HEK293 (cell line): ENCODE measurements around the gene FAF2.

Source experiments
- CTCF ChIA-PET: fragments of 350-600 bp; formaldehyde crosslinking; extraction: SDS; loops from one replicate; lab custom pipeline; 2021; ENCODE audit warnings: antibody characterized with exemption; lab: Yijun Ruan, JAX
- POLR2A ChIA-PET: fragments of 300-600 bp; formaldehyde crosslinking; extraction: SDS; loops from one replicate; lab custom pipeline; 2020; ENCODE audit warnings: antibody characterized with exemption, inconsistent platforms; lab: Yijun Ruan, JAX
- H3K27ac ChIP-seq: fragments of 200-500 bp; sonication (Bioruptor generic); 2 replicates; pipeline ENCODE4 v1.5.1; 2014; ENCODE audit warnings: low read depth, low read length, control low read depth, inconsistent platforms; ENCODE audit errors: extremely low read depth
- H3K36me3 ChIP-seq, 2 experiments: fragments of 200-500 bp in 1 of 2; sonication (Bioruptor generic) in 1 of 2; 1 replicate in 1 of 2; 2 replicates in 1 of 2; pipeline ENCODE4 v1.5.1; 2014 to 2017; ENCODE audit warnings: inconsistent platforms in 2 of 2, low read length in 2 of 2; ENCODE audit not compliant: control insufficient read depth in 2 of 2, insufficient read depth in 1 of 2
- H3K4me1 ChIP-seq: fragments of 200-500 bp; sonication (Bioruptor generic); 2 replicates; pipeline ENCODE4 v1.5.1; 2014; ENCODE audit warnings: mild to moderate bottlenecking, low read length, inconsistent platforms; ENCODE audit not compliant: control insufficient read depth, insufficient read depth
- H3K4me3 ChIP-seq: 2 replicates; pipeline ENCODE4 v1.5.1; 2011; ENCODE audit warnings: low read depth, mild to moderate bottlenecking, control low read depth, low read length, moderate library complexity
- H3K9me3 ChIP-seq: fragments of 200-500 bp; sonication (Bioruptor generic); 2 replicates; pipeline ENCODE4 v1.5.1; 2014; ENCODE audit warnings: low read depth, low read length, inconsistent platforms; ENCODE audit not compliant: control insufficient read depth, insufficient read depth
- BCL11A ChIP-seq: fragments of 450-650 bp; formaldehyde crosslinking; IDR thresholded peaks from 2 replicates; pipeline ENCODE4 v1.5.1; 2016; ENCODE audit warnings: low read depth, missing biosample characterization, missing genetic modification characterization
- FEZF1 ChIP-seq: fragments of 450-650 bp; formaldehyde crosslinking; IDR thresholded peaks from 2 replicates; pipeline ENCODE4 v1.5.1; 2016; ENCODE audit warnings: missing biosample characterization, missing genetic modification characterization
- PRDM2 ChIP-seq: fragments of 450-650 bp; formaldehyde crosslinking; IDR thresholded peaks from 2 replicates; pipeline ENCODE4 v1.5.1; 2016; ENCODE audit warnings: missing biosample characterization, missing genetic modification characterization, borderline replicate concordance
- ZBTB20 ChIP-seq: fragments of 450-650 bp; formaldehyde crosslinking; IDR thresholded peaks from 2 replicates; pipeline ENCODE4 v1.5.1; 2016; ENCODE audit warnings: missing biosample characterization, missing genetic modification characterization
- ZFP37 ChIP-seq: fragments of 450-650 bp; formaldehyde crosslinking; IDR thresholded peaks from 2 replicates; pipeline ENCODE4 v1.5.1; 2016; ENCODE audit warnings: missing biosample characterization, missing genetic modification characterization
- ZNF112 ChIP-seq: fragments of 450-650 bp; formaldehyde crosslinking; IDR thresholded peaks from 2 replicates; pipeline ENCODE4 v1.5.0; 2017; ENCODE audit warnings: missing biosample characterization, missing genetic modification characterization
- ZNF133 ChIP-seq: fragments of 450-650 bp; formaldehyde crosslinking; IDR thresholded peaks from 2 replicates; pipeline ENCODE4 v1.5.1; 2016; ENCODE audit warnings: missing biosample characterization, missing genetic modification characterization
- ZNF2 ChIP-seq: fragments of 450-650 bp; formaldehyde crosslinking; IDR thresholded peaks from 2 replicates; pipeline ENCODE4 v1.5.1; 2016; ENCODE audit warnings: missing biosample characterization, missing genetic modification characterization
- ZNF26 ChIP-seq: fragments of 450-650 bp; formaldehyde crosslinking; IDR thresholded peaks from 2 replicates; pipeline ENCODE4 v1.5.1; 2016; ENCODE audit warnings: missing biosample characterization, missing genetic modification characterization
- ZNF366 ChIP-seq: fragments of 450-650 bp; formaldehyde crosslinking; conservative IDR thresholded peaks from 2 replicates; pipeline ENCODE4 v1.5.1; 2016; ENCODE audit warnings: missing biosample characterization, missing genetic modification characterization
- ZNF398 ChIP-seq: fragments of 450-650 bp; formaldehyde crosslinking; IDR thresholded peaks from 2 replicates; pipeline ENCODE4 v1.5.1; 2017; ENCODE audit warnings: missing biosample characterization, missing genetic modification characterization
- ZNF416 ChIP-seq: fragments of 450-650 bp; formaldehyde crosslinking; IDR thresholded peaks from 2 replicates; pipeline ENCODE4 v1.5.1; 2016; ENCODE audit warnings: missing biosample characterization, missing genetic modification characterization
- ZNF518A ChIP-seq: fragments of 450-650 bp; formaldehyde crosslinking; conservative IDR thresholded peaks from 2 replicates; pipeline ENCODE4 v1.5.1; 2016; ENCODE audit warnings: low read depth, missing biosample characterization, missing genetic modification characterization
- ZNF558 ChIP-seq: fragments of 450-650 bp; formaldehyde crosslinking; IDR thresholded peaks from 2 replicates; pipeline ENCODE4 v1.5.1; 2016; ENCODE audit warnings: missing biosample characterization, missing genetic modification characterization
- ZNF701 ChIP-seq: fragments of 450-650 bp; formaldehyde crosslinking; IDR thresholded peaks from 2 replicates; pipeline ENCODE4 v1.5.1; 2016; ENCODE audit warnings: missing biosample characterization, missing genetic modification characterization

The FAF2 gene

GRCh38 chr5:176529116-176529740, 81.0 kb downstream of the FAF2 start (continued):
- TF ChIP-seq ZNF26 (no peak), ZNF112 (no peak), ZBTB20 (tag by site-specific recombination) (no peak)

- no peak overlapping the region for H3K27ac ChIP-seq
- POLR2A ChIA-PET: no interaction called here
- peaks cover 0 to 46% of the 10 kb centered on the region in 2 experiments; a peak in 2 of 3 replicates for H3K36me3 ChIP-seq
These were observed 81.6 kb downstream of the FAF2 start for GRCh38 chr5:176529741-176530141.

GRCh38 chr5:176530393-176530982, 82.3 kb downstream of the FAF2 start:
- peaks cover 0 to 52% of the 10 kb centered on the region in 2 experiments; a peak in 2 of 3 replicates for H3K36me3 ChIP-seq
- H3K9me3 ChIP-seq: no peaks in the 10 kb centered on the region
- H3K4me3 ChIP-seq: no peak overlapping the region
- ChIA-PET CTCF (no interaction called here), POLR2A (interaction anchor here (0.5 kb wide), 1 partner anchor 45 kb away, joined by 3 read pairs; no protein-coding TSS in a partner anchor)
- no peak overlapping the region for H3K27ac ChIP-seq
- H3K4me1 ChIP-seq: 0 out of 2 replicates have a peak, but pooled peaks cover 6% of the 10 kb centered on the region
- TF ChIP-seq ZNF416 (tag by site-specific recombination) (no peak), BCL11A (tag by site-specific recombination) (no peak), PRDM2 (tag by site-specific recombination) (no peak), ZNF398 (tag by site-specific recombination) (no peak)

More at GRCh38 chr5:176529741-176530141, 81.6 kb downstream of the FAF2 start:
- TF ChIP-seq ZFP37 (no peak), ZNF558 (tag by site-specific recombination) (no peak), ZNF133 (tag by site-specific recombination) (no peak), ZNF518A (tag by site-specific recombination) (no peak), FEZF1 (tag by site-specific recombination) (no peak), ZNF701 (tag by site-specific recombination) (no peak), ZNF2 (tag by site-specific recombination) (no peak), ZNF366 (tag by site-specific recombination) (no peak)
- Histone ChIP-seq H3K4me1 (0 out of 2 replicates have a peak, but pooled peaks cover 6% of the 10 kb centered on the region), H3K4me3 (no peak overlapping the region), H3K9me3 (no peaks in the 10 kb centered on the region)
- CTCF ChIA-PET: no interaction called here
